Measurements from ENCODE around the gene POLR3B. TPM values are rescaled to one million over a fixed set of nuclear protein-coding genes. Genes with fewer than 3 reads are reported as not detected.
A peak's percentile ranks its signal among the peaks of the same experiment; 100 is the strongest.

POLR3B gene
- total and polyA plus RNA-seq, 9 of the 15 experiments (the other 6 are each of a cell fraction or from before 2014, with no cell fraction given) = 7.6 to 17.9 (median 14.4) TPM

DNA sequence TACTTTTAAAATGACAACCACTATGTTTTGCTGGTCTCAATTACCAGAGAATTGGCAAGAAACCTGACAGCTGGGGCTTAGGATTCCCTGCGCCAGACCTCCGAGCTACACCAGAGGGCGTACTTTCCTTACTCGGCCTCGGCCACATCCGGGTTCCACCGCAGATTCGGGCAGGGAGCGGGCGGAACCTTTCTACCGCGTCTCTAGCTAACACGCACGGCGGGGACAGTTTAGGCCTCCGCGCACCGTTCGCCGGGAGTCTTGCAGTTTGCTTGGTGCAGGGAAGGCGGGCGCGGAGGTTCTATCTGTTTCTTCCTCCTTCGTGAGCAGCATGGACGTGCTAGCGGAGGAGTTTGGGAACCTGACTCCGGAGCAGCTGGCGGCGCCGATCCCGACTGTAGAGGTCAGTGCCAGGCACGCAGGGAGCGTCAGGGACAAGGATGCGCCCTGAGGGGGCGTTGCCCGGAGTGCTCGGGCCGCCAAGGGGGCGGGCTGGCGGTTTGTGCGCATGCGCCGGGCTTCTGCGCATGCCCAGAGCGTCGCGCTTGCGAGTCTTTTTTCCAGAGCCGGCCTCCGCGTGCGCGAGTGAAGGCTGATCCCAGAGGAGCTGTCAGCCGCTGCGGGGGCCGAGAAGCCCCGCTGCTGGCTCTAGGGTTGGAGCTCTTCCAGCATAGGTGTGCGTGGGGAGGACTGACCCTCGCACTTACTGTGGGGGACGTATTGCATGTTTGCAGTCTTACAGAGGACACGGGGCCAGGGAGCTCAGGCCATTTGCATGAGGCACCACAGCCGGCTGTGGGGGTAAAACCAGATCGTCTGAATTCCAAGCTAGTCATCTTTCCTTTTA is at the start of gene POLR3B (continued):
- TF ChIP-seq ARID3B (CRISPR knock-in tag; IDR thresholded peaks at IDR 0.05; ENCODE audit: borderline replicate concordance) (0 out of 2 replicates have a peak, but pooled peaks have one; percentile 91), HDAC6 (IDR thresholded peaks at IDR 0.05; ENCODE audit: low read depth, low read length) (no peak), ATF3 (IDR thresholded peaks at IDR 0.05) (no peak), ATF3 (CRISPR knock-in tag; conservative IDR thresholded peaks at IDR 0.05) (0 out of 2 replicates have a peak, but pooled peaks have one; percentile 18), NR2C1 (IDR thresholded peaks at IDR 0.05) (peak; percentile 51; the same call in 1 of the 2 replicates), NR2C1 (tag; IDR thresholded peaks at IDR 0.05) (peak; percentile 83), IRF1 (CRISPR knock-in tag; IDR thresholded peaks at IDR 0.05; ENCODE audit: borderline replicate concordance) (no peak), FOXA3 (CRISPR knock-in tag; conservative IDR thresholded peaks at IDR 0.05 in 1 of 2, IDR thresholded peaks at IDR 0.05 in 1 of 2) (no peak), BACH1 (tag; IDR thresholded peaks at IDR 0.05) (no peak), CHAMP1 (IDR thresholded peaks at IDR 0.05) (peak; percentile 74; the same call in 1 of the 2 replicates), PHF20 (IDR thresholded peaks at IDR 0.05; ENCODE audit: partially characterized antibody) (peak; percentile 91), ZNF449 (CRISPR knock-in tag; IDR thresholded peaks at IDR 0.05) (0 out of 2 replicates have a peak, but pooled peaks have one; percentile 42), MCM5 (IDR thresholded peaks at IDR 0.05; ENCODE audit: low read depth) (no peak), CHCHD3 (CRISPR knock-in tag; IDR thresholded peaks at IDR 0.05) (no peak), ZNF175 (CRISPR knock-in tag; IDR thresholded peaks at IDR 0.05; ENCODE audit: low read depth) (peak; percentile 19; the same call in 1 of the 2 replicates), SRSF3 (IDR thresholded peaks at IDR 0.05; ENCODE audit: insufficient read depth, low read length) (no peak)
- TF ChIP-seq, protein P1, sequence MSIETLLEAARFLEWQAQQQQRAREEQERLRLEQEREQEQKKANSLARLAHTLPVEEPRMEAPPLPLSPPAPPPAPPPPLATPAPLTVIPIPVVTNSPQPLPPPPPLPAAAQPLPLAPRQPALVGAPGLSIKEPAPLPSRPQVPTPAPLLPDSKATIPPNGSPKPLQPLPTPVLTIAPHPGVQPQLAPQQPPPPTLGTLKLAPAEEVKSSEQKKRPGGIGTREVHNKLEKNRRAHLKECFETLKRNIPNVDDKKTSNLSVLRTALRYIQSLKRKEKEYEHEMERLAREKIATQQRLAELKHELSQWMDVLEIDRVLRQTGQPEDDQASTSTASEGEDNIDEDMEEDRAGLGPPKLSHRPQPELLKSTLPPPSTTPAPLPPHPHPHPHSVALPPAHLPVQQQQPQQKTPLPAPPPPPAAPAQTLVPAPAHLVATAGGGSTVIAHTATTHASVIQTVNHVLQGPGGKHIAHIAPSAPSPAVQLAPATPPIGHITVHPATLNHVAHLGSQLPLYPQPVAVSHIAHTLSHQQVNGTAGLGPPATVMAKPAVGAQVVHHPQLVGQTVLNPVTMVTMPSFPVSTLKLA (conservative IDR thresholded peaks at IDR 0.05) = peak; percentile 88 to 92

Data from K562 (cell line).